Right lung (tissue), 10 donors: Measurements from ENCODE around the gene TRIOBP. TPM values are rescaled to one million over a fixed set of nuclear protein-coding genes. Genes with fewer than 3 reads are reported as not detected.
"Not testable (repeated sequence)": the region's sequence is repeated elsewhere in the genome, so short reads cannot be mapped to it uniquely, and the experiment has no call there.

ENCODE experiments used
- DNase-seq, 2 donors: peaks; one replicate each; pipeline ENCODE4 v3.0.0-alpha.2; 2013
- long read RNA-seq, 8 donors: transcript quantifications; one replicate each; lab custom pipeline, GENCODE V29; 2026
- polyA plus RNA-seq, 5 donors: library from polyadenylated mRNA; unstranded; fragments of 120-200 nt; gene quantifications; one replicate each; pipeline versions ENCODE4 v1.2.1 to v1.2.3, GENCODE V29; 2013; ENCODE audit warnings: inconsistent platforms in 1 of 5, low replicate concordance in 1 of 5; ENCODE audit not compliant: insufficient read length in 5 of 5, insufficient read depth in 1 of 5

TRIOBP gene
- polyA plus RNA-seq = 10 to 100 TPM; 51.7 to 86.8 (median 63.2) TPM
- long read RNA-seq, donor 1, transcript TRIOBP-203 (14 exons, 2,324 nt) = major isoform, 23 of 66 reads
- long read RNA-seq, donor 1, partial matches to known transcripts = 41 of 66 reads
- long read RNA-seq, donor 1, other reads (novel, unspliced or antisense) = 0 of 66 reads
- long read RNA-seq, donor 2, transcript TRIOBP-203 (14 exons, 2,324 nt) = major isoform, 16 of 32 reads
- long read RNA-seq, donor 2, partial matches to known transcripts = 15 of 32 reads
- long read RNA-seq, donor 2, other reads (novel, unspliced or antisense) = 0 of 32 reads
- long read RNA-seq, donor 3, transcript TRIOBP-203 (14 exons, 2,324 nt) = major isoform, 9 of 39 reads
- long read RNA-seq, donor 3, partial matches to known transcripts = 29 of 39 reads
- long read RNA-seq, donor 3, other reads (novel, unspliced or antisense) = 0 of 39 reads
- long read RNA-seq, donor 4, transcript TRIOBP-203 (14 exons, 2,324 nt) = major isoform, 9 of 27 reads
- long read RNA-seq, donor 4, partial matches to known transcripts = 18 of 27 reads
- long read RNA-seq, donor 4, other reads (novel, unspliced or antisense) = 0 of 27 reads
- long read RNA-seq, donor 5, transcript TRIOBP-203 (14 exons, 2,324 nt) = major isoform, 10 of 34 reads
- long read RNA-seq, donor 5, partial matches to known transcripts = 24 of 34 reads
- long read RNA-seq, donor 5, other reads (novel, unspliced or antisense) = 0 of 34 reads
- long read RNA-seq, donor 6, transcript TRIOBP-203 (14 exons, 2,324 nt) = major isoform, 14 of 20 reads
- long read RNA-seq, donor 6, partial matches to known transcripts = 0 of 20 reads
- long read RNA-seq, donor 6, other reads (novel, unspliced or antisense) = 6 of 20 reads
- long read RNA-seq, donor 7, transcript TRIOBP-203 (14 exons, 2,324 nt) = major isoform, 21 of 27 reads
- long read RNA-seq, donor 7, partial matches to known transcripts = 6 of 27 reads
- long read RNA-seq, donor 7, other reads (novel, unspliced or antisense) = 0 of 27 reads
- long read RNA-seq, donor 8, transcript TRIOBP-203 (14 exons, 2,324 nt) = major isoform, 8 of 13 reads
- long read RNA-seq, donor 8, partial matches to known transcripts = 5 of 13 reads
- long read RNA-seq, donor 8, other reads (novel, unspliced or antisense) = 0 of 13 reads

GRCh38 chr22:37696657-37697537 is at the start of gene TRIOBP:
TSS of gene TRIOBP (plus strand) at chr22:37697048. CDS start at chr22:37701366, 4,318 bp downstream.
- peak; percentile 85 to 86 for DNase-seq

- DNase-seq = no peak
Measured at GRCh38 chr22:37647317-37647716, 49.5 kb upstream of the TRIOBP start.

GRCh38 chr22:37647928-37648327 is 48.9 kb upstream of the TRIOBP start:
- DNase-seq = no peak

- no peak for DNase-seq
Measured at GRCh38 chr22:37650463-37651136, 46.2 kb upstream of the TRIOBP start.

- no peak for DNase-seq
Measured at GRCh38 chr22:37654563-37655251, 42.1 kb upstream of the TRIOBP start.

GRCh38 chr22:37655252-37655563 is 41.6 kb upstream of the TRIOBP start:
- DNase-seq = no peak

- DNase-seq = not testable (repeated sequence)
Measured at GRCh38 chr22:37656583-37656982, 40.3 kb upstream of the TRIOBP start.

GRCh38 chr22:37657590-37658132 is 39.2 kb upstream of the TRIOBP start:
- DNase-seq = no peak

GRCh38 chr22:37658133-37659065 is 38.4 kb upstream of the TRIOBP start, which contains the start of gene PDXP:
TSS of gene PDXP (plus strand) at chr22:37658723. CDS start at chr22:37658783, 60 bp downstream.
- DNase-seq = peak; percentile 99

- DNase-seq = no peak
Measured at GRCh38 chr22:37659066-37659896, 37.6 kb upstream of the TRIOBP start.

GRCh38 chr22:37659897-37660708 is 36.7 kb upstream of the TRIOBP start:
- DNase-seq = no peak

GRCh38 chr22:37660709-37661045 is 36.2 kb upstream of the TRIOBP start:
- no peak for DNase-seq

- peak in 1 of 2 donors; percentile 67 for DNase-seq
Measured at GRCh38 chr22:37661160-37661924, 35.5 kb upstream of the TRIOBP start.

- DNase-seq = no peak
Measured at GRCh38 chr22:37662039-37662438, 34.8 kb upstream of the TRIOBP start.

GRCh38 chr22:37663521-37664140 is 33.2 kb upstream of the TRIOBP start:
- no peak for DNase-seq
